Mammary epithelial cell (primary cell): ENCODE measurements around the gene CD109.

ENCODE experiments used
- EZH2 ChIP-seq: IDR thresholded peaks from 2 replicates; pipeline ENCODE4 v1.6.1; 2012; ENCODE audit warnings: low read length, inconsistent platforms, borderline replicate concordance
- TF ChIP-seq, protein P1 (sequence below), 2 donors: IDR thresholded peaks in 1 of 2; conservative IDR thresholded peaks in 1 of 2; 2 replicates each; pipeline ENCODE4 v1.5.1; 2011 to 2012; ENCODE audit warnings: inconsistent platforms in 2 of 2, low read length in 2 of 2, mild to moderate bottlenecking in 2 of 2, control low read depth in 1 of 2, low read depth in 1 of 2; ENCODE audit not compliant: insufficient read depth in 1 of 2; ENCODE audit errors: extremely low read depth in 1 of 2

DNA sequence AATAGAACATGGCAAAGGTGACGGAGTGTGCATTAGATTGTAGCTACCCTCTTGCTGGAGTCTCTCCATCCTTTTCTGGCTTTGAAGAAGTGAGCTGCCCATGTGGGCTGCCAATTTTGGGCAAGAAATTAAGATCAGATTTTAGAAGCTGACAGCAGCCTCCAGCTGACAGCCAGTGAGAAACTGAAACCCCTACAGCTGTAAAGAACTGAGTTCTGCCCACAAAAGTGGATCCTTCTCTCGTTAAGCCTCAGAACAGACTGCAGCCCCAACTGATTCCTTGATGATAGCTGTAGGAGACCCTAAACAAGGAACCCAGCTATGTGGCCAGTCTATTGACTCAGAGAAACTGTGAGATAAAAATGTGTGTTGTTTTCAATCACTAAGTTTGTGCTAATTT lies 134.1 kb downstream of the CD109 start:
- TF ChIP-seq, protein P1, sequence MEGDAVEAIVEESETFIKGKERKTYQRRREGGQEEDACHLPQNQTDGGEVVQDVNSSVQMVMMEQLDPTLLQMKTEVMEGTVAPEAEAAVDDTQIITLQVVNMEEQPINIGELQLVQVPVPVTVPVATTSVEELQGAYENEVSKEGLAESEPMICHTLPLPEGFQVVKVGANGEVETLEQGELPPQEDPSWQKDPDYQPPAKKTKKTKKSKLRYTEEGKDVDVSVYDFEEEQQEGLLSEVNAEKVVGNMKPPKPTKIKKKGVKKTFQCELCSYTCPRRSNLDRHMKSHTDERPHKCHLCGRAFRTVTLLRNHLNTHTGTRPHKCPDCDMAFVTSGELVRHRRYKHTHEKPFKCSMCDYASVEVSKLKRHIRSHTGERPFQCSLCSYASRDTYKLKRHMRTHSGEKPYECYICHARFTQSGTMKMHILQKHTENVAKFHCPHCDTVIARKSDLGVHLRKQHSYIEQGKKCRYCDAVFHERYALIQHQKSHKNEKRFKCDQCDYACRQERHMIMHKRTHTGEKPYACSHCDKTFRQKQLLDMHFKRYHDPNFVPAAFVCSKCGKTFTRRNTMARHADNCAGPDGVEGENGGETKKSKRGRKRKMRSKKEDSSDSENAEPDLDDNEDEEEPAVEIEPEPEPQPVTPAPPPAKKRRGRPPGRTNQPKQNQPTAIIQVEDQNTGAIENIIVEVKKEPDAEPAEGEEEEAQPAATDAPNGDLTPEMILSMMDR (conservative IDR thresholded peaks at IDR 0.05 in 1 of 2, IDR thresholded peaks at IDR 0.05 in 1 of 2; ENCODE audit: extremely low read depth in 1 of 2, insufficient read depth in 1 of 2, low read depth in 1 of 2, low read length in 2 of 2), result no peak
- no peak for TF ChIP-seq EZH2
